ENCODE measurements around the gene NAPSA.
A peak's percentile ranks its signal among the peaks of the same experiment; 100 is the strongest.
"Not testable (repeated sequence)": the region's sequence is repeated elsewhere in the genome, so short reads cannot be mapped to it uniquely, and the experiment has no call there.

NAPSA gene

DNA sequence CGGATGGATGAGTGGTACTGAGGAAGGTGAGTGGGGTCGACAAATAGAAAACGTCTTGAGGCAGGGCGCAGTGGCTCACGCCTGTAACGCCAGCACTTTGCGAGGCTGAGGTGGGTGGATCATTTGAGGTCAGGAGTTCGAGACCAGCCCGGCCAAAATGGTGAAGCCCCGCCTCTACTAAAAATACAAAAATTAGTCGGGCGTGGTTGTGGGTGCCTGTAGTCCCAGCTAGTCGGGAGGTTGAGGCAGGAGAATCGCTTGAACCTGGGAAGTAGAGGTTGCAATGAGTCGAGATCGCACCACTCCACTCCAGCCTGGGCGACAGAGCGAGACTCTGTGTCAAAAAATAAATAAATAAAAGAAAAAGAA lies 35.5 kb downstream of the NAPSA start:
- DNase-seq: not testable (repeated sequence)

DNA sequence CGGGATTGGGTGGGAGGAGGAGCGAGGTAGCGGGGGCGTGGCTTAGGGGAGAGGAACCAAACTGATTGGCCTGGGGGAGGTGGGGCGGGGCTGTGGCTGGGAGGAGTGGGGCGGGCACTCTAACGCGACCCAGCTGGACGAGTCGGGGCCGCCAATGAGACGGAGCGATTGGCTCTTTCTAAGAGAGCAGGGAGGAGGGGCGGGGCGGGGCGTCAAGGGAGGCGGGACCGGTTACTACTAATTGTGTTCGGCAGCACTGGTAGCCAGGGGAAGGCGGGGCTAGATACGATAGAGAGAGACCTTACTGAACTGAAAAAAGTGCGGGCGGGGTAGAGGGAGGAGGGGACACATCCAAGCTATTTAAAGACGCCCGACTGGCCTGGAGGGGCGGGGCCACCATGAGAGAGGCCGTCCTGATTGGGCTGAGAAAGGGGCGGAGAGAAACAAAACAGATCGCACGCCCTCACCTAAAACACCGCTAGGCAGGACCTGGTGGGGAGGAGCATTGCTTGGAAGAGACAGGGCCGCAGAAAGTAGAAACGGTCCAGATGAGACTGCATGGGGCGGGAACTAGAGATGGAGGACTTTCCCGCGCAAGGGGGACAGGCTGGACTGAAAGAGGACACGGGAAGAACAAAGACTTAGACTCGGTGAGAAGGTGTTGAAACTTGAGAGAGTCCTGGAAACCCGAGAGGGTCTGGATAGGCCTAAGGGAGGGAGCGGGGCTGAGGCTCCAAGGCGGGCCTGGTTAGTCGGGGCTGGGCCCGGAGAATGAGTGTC lies 36.1 kb downstream of the NAPSA start, which contains the start of gene KCNC3:
Gene KCNC3, minus strand, starts transcription at position 232 of the 780 bp plus-strand sequence. CDS start 295 bp downstream, outside the sequence.
- peak; percentile 93 for DNase-seq

DNA sequence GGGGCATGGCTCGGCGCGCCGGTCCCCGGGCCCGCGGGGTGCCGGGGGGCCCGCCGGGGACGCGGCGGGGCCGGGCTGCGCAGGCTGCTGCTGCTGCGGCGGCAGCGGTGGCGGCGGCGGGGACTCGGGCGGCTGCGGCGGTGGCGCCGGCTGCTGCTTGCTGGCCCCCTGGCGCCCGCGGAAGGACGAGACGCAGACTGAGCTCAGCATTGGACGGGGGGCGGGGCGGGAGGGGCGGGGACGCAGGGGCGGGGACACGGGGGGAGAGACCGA lies 36.6 kb downstream of the NAPSA start:
- no peak for DNase-seq

DNA sequence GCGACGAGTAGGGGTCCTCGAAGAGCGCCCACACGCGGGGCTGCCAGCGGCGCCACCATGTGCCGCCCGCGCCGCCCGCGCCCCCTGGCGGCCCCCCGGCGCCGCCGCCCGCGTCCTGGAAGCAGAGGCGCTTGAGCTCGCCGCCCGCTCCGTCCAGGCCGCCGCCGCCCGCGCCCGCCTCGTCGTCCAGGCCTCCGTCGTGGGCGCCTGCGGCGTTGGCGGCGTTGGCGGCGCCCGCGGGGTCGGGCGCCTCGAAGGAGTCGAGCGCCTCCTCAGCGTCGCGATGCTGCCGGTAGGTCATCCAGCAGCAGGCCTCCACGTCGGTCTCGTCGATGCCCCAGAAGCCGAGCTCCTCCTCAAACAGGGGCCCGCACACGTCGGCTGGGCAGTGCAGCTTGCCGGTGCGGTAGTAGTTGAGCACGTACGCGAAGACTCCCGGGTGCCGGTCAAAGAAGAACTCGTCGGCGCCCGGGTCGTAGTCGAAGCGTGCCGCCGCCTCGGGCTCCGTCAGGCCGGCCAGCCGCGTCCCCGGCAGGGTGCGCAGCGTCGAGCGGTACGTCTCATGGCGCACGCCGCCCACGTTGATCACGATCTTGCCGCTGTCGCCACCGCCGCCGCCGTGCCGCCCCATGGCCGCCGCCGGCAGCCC lies 37.1 kb downstream of the NAPSA start:
- no peak for DNase-seq

DNA sequence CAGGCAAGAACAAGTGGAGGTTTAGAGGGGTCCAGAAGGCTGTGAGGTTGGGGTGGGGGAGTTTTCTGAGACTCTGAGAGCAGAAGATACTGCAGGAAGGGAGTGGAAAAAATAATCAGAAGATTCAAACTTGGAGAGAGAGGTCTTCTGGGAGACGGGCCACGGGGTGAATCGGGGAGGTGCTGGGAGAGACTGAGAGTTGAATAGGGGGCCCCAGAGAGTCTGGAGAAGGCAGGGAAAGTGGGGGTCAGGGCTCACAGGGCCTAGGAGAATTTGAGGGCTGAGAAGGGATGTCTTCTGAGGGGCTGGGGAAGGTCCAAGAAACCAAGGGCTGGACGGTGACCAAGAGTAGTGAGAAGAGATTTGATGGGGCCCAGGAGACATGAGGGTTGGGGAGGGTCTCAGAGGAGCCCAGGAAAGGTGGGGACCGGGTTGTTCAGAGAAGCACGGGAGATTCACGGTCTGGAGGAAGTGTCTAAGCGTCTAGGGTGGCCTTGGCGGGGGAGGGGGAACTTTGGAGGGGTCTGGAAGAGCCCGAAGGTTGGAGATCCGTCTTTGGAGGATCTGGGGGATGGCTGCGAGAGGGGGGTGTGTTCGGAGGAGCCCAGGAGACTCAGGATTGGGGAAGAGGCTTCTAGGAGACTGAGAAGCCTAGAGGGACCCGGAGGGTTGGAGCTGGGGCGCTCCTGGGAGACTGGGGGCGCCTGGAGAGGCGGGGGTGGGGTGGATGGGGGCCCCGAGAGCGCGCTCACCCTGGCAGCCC lies 37.8 kb downstream of the NAPSA start:
- DNase-seq: no peak

DNA sequence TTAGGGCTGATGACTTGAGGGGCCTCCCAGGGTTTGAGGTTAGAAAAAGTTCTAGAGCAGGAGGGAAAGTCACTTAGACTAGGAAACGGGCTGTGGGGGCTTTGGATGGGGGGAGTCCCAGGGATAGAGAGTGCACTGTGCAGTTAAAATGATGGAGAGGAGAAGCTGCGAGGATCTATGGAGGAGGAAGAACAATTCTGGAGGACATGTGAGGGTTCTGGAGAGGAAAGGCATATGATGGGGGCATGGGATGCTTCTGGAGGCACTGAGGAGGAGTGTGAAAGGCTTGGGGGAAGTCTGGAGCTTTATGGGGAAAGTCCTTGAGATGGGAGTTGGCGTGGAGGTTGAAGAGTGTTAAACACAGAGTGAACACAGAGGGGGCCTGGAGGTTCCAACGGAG lies 38.4 kb downstream of the NAPSA start:
- no peak for DNase-seq

DNA sequence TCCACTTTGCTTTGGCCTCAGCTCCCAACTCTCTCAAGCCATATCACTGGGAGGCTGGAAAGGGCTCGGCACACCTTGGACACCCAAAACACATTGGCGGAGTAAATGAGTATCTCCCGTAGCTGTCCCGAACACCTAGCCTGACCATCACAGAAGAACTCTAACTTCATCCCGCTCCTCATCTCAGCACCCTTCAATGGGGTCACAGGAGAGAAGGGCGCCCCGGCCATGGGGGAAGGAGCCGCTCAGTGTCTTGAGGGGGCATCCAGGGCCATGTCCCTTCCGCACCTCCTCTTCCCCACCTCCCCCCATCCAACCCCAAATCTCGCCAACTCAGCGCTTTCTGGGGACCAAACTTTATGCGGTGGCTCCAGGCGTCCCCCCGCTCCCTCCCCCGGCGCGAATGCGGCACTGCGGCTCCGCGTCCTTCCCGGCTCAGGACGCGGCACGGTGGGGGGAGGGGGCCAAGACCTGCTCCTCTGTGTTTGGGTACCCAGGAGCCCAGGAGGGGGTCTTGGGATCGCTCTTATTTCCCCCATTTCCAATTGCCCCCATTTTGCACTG lies 39.3 kb downstream of the NAPSA start:
- no peak for DNase-seq

DNA sequence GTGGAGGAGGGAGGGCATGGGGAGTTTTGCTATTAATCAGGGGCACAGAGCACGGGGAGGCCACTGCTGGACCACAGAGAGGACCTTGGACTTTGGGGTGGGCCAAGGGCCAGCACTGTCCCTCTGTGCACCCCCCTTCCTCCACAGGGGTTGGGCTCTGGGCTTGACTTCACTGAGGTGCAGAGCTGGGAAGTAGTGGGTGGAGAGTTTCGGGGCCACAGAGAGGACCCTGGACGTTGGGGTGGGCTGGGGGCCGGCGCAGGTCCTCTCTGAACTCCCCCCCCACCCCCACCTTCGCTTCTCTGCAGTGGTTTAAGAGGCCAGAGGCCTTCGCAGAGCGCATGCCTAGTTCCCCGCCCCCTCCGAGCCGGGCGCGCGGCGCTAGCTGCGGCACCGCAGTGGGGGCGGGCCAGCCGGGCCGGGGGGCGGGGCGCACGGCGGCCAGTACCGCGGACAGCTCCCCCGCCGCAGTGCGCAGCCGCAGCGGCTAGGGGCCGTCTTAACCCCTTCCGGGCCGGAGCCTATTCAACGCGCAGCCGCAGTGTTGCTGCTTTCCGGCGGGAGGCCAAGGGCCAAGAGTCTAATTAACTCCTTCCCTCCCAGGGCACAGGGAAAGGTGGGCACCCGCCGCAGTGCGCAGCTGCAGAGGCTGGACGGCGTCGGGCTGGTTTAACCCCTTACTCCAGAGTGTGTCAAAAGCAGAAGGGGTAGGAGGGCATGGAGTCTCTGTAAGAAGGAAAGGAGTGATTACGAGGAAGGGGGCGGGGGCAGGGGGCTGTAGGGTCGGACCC lies 39.9 kb downstream of the NAPSA start:
- peak; percentile 72 for DNase-seq

DNA sequence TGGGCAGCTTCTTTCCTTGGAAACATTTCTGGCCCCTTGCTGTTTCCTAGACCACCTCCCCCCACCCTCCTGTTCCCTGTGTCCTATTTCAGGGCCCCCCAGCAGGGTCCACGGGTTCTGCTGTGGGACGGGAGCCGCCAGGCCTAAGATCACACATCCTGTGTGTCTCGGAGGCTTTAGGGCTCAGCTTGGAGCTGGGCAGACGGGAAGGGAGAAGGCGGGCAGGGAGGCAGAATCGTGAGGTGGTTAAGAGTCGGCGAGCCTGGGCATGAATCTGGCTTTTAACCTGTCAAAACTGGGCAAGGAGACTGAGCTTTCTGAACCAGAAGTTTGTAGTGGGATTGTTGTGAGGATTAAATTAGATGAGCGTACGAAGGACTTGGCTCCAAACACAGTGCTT lies 41.1 kb downstream of the NAPSA start:
- DNase-seq: no peak

DNA sequence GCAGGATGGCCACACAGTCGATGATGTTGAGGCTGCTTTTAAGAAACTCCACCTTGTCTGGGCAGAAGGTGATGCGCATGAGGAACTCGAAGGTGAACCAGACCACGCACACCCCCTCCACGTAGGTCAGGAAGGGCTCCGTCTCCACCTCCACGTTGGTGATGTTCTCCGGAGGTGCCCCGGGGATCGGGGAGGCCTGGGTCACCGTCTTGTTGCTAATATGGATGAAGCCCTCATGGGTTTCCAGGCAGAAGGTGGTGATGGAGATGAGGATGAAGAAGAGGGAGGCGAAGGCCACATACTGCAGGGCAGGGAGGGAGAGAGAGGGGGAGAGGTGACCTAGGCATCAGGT lies 41.7 kb downstream of the NAPSA start:
- DNase-seq: no peak

DNA sequence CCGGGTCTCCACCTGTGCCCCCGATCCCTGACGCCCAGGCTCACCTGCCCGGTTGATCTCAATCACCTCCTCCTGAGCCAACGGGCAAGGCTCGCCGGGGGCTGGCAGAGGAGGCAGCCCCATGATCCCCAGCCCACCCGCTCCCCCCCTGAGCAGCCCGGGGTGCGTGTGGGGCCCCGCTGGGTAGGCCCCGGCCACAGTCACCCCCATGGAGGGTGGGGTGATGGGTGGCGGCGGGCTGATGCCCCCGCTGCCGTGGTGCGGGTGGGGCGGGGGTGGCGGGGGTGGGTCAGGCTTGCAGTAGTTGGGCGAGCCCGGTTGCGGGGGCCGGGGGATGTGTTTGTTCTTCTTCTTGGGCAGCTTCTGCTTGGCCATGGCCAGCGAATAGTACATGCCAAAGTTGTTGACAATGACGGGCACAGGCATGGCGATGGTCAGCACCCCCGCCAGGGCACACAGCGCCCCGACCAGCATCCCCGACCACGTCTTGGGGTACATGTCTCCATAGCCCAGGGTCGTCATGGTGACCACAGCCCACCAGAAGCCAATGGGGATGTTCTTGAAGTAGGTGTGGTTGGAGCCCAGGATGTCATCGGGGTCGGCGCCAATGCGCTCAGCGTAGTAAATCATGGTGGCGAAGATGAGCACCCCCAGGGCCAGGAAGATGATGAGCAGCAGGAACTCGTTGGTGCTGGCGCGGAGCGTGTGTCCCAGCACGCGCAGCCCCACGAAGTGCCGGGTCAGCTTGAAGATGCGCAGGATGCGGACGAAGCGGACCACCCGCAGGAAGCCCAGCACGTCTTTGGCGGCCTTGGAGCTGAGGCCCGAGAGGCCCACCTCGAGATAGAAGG lies 42.3 kb downstream of the NAPSA start:
- DNase-seq: no peak

DNA sequence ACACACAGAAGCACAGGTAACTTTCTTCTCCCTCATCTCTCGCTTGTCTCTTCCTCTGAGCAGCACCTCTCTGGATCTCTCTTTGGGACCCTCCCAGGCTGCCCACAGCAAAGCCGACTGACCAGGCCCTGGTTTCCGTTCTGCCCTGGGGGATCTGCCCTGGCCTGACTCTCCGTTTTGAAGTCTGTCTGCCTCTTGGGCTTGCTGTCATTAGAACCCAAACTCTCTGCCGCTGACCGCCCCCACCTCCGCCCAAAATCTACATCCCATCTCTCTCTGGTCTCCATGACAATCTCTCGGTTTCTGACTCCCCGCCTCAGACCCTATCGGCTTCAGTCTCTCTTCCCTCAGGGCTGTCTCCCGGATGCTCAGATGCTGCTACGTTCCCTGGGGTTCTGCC lies 43.2 kb downstream of the NAPSA start:
- DNase-seq: no peak

DNA sequence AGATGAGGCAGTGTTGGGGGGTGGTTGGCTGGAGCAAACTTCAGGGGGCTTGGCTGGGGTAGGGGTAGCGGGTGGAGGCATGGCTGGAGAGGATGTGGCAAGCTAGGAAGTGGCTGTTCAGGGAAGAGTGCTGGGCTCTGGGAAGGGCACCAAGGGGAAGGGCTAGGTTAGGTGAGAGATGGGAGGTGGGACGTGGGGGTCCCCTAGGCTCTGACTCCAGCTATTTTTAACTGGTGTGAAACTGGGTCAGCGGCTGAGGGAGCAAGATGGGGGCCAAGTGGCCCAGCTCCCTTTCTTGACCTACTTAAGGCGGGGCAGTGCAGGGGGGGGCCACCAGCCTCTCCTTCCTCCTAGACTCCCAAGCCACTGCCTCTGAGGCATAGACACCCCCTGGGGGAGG lies 43.6 kb downstream of the NAPSA start:
- DNase-seq: no peak

DNA sequence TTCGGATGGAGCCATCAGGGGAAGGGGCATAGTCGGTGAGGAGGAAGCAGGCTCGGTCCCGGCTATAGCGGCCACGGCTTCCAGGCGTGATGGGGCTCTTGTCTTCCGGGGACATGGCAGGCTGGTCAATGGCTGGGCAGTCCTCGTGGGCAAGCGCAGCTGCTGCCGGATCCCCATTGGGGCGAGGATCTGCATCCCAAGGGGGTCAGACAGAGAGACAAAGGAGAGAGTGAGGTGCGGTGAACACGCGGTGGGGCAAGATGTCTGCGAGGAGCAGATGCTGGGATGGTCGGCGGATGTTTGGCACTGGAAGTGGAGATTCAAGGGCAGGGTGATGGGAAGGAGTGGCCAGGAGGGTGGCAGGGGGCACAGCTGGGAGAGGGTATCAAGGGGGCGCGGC lies 44.8 kb downstream of the NAPSA start:
- DNase-seq: no peak

DNA sequence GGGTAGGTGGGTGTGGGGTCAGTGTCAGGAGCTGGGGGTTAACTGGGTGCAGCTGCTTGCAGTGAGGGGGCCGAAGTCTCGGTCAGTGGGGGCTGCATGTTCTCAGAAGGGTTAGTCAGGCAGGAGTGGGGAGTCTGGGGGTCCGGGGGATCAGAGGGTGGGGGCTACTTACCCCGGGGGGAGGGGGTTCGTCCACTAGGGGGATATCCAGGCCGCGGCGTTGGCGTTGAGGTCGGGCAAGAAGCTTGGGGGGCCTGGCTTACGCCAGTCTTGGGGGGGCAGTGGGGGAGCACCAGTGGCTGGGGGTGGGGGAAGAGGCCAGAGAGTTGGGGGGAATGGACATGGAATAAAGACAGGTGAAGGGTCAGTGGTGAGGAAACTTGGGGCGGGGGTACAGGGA lies 45.4 kb downstream of the NAPSA start:
- no peak for DNase-seq

DNA sequence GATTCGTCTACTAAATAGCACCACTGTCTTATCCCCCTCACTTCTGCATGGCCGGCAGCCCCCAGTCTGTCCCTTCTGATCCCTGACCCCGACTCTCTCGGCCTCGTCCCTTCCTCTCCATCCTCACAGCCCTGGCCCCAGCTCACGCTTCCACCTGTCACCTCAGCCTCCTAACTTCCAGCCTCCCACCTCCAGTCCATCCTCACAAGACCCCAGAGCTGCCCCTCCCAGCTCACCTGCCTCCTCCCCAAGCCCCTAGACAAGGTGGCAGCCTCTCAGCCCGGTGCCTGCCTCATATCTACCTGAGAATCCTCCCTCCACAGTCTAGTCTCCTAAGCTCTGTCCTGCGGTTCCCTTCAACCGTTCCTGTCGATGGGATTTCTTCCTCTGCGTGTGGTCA lies 46.3 kb downstream of the NAPSA start:
- DNase-seq: no peak

DNA sequence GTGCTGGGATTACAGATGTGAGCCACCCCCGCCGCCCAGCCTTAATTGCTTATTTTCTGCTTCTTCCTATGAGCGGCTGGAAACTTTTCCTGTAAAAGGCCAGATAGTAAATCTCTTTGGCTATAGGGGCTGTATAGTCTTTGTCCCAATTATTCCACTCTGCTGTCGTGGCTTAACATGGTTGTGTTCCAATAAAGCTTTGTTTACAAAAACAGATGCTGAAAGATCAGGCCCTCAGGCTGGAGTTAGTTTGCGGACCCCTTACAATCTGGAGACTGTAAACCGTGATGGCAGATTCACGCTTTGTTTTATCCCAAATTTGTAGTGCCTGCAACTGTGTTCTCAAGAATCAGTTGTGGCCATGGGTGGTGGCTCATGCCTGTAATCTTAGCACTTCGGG lies 47.0 kb downstream of the NAPSA start:
- DNase-seq: no peak

DNA sequence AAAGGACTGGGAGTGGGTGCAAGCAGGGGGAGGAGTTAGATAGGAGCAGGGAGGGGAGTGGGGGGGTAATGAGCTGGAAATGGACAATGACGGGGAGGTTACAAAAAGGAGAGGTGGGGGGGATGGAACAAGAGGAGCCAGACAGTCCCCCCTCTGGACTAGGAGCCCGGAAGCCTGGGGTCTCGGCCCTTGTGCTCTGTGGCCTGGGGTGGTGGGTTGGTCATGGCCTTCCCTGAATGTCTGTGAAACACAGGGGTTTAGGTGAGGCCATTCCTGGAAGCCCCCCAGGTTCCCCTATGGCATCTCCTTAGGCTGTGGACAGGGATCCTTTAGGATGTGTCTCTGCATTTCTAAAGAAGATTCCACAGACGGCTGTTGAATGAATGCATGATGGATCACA lies 48.3 kb downstream of the NAPSA start:
- no peak for DNase-seq

DNA sequence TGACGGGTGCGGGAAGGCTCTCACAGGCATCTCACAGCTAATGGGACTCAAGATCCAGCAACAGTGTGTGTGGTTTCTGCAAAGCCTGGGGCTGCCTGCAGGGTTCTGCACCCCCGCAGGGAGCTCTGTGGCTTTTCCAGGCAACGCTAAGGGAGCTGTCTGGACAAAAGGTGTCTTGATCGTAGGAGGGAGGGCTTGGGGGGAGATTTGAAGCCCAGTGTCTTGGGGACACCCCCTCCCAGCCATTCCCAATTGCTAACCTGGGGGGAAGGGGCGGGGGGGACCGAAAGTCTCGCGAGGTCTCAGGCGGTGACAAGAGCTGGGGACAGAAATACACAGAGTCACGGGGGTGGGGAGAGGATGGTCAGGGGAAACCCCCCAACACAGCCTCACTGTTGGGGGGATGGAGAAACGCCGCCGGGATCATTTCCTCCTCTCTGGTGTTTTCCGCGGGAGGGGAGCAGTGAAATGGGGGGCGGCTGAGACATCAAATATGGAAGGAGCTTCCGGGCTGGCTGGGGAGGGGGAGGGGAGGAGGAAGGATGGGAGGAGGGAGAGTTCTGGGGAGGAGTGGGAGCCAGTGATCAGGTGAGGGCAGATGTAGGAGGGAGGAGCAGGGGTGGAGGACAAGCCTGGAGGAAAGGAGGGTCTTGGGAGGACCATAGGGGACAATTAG lies 49.5 kb downstream of the NAPSA start:
- DNase-seq: no peak

DNA sequence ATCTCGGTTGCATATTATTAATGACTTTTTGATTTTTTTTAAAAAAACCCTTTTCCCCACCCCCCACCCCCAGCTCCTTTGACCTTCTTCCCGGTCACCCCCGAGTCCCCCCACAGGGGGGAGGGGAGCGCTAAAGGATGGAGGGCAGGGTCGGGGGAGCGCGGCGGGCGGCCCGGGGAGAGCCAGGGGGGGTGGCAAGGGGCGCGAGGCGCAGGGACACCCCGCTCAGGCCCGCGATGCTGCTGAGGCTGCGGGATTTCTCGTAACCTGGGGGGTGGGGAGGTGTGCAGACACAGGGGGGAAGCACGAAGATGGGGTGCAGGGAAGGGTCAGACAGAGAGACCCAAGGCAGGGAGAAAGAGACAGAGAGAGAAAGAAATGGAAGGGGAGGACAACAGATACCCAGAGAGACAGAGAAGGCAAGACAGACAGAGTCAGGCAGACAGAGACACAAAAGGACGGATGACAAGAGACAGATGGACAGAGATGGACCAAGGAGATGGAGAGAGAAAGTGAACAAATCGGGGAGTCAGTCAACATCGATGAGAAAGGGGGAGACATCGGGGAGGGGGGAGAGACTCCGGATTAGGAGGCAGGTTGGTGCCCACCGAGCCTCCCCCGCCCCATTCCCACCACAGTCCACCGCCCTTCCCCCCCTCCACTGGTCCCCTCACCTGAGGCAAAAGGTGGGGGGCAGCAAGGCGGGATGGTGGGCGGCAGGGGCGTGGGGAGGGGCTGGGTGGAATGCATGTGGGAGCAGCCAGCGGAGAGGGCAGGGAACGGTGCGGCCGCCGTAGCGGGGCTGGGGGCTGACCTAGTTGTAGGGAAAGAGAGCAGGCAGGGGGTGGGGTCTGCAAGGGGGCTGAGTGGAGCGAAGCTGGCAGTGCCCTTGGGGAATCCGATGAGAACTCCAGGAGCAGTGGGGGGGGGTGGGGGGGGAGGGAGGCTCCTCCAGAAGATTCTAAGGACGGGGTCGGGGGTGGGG lies 50.4 kb downstream of the NAPSA start:
- DNase-seq: no peak
